Measurements from ENCODE around the gene SLC7A7. TPM values are rescaled to one million over a fixed set of nuclear protein-coding genes. Genes with fewer than 3 reads are reported as not detected.

Gene SLC7A7
- total RNA-seq, 1 donor from 2014 or later = 84.4 TPM

DNA sequence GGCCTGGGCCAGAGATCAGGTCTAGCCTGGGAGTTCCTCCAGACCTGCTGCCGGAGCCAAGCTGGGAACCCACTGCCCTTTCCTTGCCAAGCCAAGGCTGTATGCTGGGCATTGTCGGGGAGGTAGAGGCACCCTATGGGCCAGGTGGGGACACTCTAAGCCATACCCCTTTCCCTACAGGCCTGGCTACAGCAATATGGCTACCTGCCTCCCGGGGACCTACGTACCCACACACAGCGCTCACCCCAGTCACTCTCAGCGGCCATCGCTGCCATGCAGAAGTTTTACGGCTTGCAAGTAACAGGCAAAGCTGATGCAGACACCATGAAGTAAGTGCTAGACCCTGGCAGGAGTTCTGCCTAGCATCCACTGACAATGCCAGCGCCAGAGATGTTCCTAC is 26.1 kb upstream of the SLC7A7 start:
- no peaks in the 10 kb centered on the region for H3K9me3 ChIP-seq
- no peak overlapping the region for H3K4me3 ChIP-seq
- H3K36me3 ChIP-seq = peaks cover 52% of the 10 kb centered on the region
- peak overlapping the region; percentile 3 for H3K27ac ChIP-seq
- DNase-seq (no peak), ATAC-seq (no peak)
- H3K4me1 ChIP-seq = peaks cover 33% of the 10 kb centered on the region
- TF ChIP-seq, protein P1, sequence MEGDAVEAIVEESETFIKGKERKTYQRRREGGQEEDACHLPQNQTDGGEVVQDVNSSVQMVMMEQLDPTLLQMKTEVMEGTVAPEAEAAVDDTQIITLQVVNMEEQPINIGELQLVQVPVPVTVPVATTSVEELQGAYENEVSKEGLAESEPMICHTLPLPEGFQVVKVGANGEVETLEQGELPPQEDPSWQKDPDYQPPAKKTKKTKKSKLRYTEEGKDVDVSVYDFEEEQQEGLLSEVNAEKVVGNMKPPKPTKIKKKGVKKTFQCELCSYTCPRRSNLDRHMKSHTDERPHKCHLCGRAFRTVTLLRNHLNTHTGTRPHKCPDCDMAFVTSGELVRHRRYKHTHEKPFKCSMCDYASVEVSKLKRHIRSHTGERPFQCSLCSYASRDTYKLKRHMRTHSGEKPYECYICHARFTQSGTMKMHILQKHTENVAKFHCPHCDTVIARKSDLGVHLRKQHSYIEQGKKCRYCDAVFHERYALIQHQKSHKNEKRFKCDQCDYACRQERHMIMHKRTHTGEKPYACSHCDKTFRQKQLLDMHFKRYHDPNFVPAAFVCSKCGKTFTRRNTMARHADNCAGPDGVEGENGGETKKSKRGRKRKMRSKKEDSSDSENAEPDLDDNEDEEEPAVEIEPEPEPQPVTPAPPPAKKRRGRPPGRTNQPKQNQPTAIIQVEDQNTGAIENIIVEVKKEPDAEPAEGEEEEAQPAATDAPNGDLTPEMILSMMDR (IDR thresholded peaks at IDR 0.05) = no peak
- intact Hi-C loops (cut with DNase I) = no loop called here
- H3K27me3 ChIP-seq = no peaks in the 10 kb centered on the region

DNA sequence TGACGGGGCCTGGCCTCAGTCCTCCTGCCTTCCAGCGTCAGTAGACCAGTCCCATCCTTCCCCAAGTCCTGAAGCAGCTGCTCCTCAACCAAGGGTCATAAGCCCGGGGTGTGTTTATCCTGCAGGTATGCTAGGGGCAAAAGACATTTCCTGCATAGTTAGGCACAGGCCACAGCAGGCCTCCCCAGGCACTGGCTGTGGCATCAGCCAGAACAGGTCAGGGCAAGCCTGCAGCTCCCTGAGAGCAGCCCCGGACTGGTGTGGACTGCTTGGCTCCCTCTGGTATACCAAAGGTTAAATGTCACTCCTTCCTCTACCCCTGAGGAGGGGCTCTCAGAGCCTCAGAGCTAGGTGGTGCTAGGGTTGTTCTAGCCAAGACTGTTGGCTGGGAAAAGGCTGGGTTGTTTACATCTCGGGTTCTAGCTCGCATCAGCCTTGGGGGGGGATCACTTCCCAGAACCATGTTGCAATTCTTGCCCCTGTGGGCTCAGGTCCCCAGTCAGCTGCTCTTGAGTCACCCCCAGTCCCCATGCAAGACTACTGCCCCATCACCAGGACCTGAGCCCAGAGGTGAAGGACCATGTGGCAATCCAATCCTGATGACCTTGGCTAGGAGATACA is 24.0 kb upstream of the SLC7A7 start:
- Histone ChIP-seq H3K27ac (peak overlapping the region; percentile 92), H3K9me3 (no peaks in the 10 kb centered on the region), H3K4me1 (peaks cover 31% of the 10 kb centered on the region), H3K27me3 (no peaks in the 10 kb centered on the region), H3K4me3 (peak overlapping the region; percentile 89), H3K36me3 (peaks cover 34% of the 10 kb centered on the region)
- intact Hi-C loops (cut with DNase I) = no loop called here
- DNase-seq = no peak
- ATAC-seq = no peak
- TF ChIP-seq, protein P1 (IDR thresholded peaks at IDR 0.05) = no peak

DNA sequence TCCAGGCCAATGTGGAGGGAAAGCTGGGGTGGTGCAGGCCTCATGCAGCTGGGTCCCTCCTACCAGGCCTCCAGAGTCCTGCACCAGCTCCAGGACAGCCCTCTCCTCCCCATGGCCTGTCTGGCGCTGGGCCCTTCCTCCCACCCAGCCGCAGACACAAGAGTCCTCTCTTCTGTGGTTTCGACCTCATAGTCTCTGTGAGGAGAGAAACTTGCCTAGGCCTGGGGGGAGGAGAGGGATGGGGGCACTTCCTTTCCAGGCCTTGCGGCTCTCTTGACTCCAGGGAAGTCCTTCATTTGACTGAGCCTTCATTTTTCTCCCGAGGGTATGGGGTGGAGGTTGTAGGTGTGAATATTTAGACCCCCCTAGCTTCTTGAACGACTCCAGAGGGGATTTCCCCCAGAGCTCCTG is 23.4 kb upstream of the SLC7A7 start:
- H3K27me3 ChIP-seq = no peaks in the 10 kb centered on the region
- peak; percentile 41 for ATAC-seq
- H3K4me1 ChIP-seq = peaks cover 31% of the 10 kb centered on the region
- DNase-seq = no peak
- H3K4me3 ChIP-seq = peak overlapping the region; percentile 89
- intact Hi-C loops (cut with DNase I) = no loop called here
- H3K9me3 ChIP-seq = no peaks in the 10 kb centered on the region
- peaks cover 36% of the 10 kb centered on the region for H3K36me3 ChIP-seq
- H3K27ac ChIP-seq = peak overlapping the region; percentile 92
- TF ChIP-seq, protein P1 (IDR thresholded peaks at IDR 0.05) = no peak

DNA sequence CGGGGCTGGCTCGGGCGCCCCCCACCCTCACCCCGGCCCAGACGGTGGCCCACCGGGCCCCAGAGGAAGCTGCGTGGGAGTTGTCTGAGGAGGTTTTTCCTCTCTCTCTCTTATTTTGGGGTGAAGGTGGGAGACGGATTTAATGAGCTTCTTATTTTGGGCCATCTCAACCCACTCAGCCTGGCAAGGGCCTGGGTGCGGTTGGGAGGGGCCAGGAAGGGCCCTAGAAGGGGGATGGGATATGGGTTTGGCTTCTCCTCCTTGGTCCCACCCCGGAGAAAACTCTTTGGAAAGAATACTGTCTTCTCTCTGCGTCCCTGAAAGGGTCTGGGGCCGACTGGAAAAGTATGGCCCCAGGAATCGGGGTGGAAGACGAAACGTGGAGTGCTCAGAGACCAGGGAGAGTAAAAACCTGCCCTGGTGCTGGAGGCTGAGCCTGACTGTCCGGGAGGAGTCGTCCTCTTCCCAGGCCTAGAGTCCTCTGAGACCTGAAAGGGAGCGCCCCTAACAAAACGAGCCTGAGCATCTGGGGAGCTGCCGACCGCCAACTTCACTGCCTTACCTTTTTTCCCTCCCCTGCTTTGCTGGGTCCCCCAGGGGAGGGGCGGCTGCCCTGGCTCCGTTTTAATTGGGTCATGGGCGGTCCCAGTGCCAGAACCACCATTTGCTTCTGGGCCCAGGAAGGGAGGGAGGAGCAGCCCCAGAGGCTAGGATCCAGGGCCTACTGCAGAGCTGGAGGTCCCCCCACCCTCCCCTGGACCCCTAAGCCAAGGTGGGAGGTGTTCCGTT is 22.7 kb upstream of the SLC7A7 start:
- DNase-seq (no peak), ATAC-seq (peak; percentile 56)
- no peaks in the 10 kb centered on the region for H3K9me3 ChIP-seq
- peak overlapping the region; percentile 89 for H3K4me3 ChIP-seq
- TF ChIP-seq, protein P1 (IDR thresholded peaks at IDR 0.05) = no peak
- H3K4me1 ChIP-seq = peaks cover 31% of the 10 kb centered on the region
- H3K27me3 ChIP-seq = no peaks in the 10 kb centered on the region
- intact Hi-C loops (cut with DNase I) = no loop called here
- peak overlapping the region; percentile 92 for H3K27ac ChIP-seq
- H3K36me3 ChIP-seq = peaks cover 35% of the 10 kb centered on the region

DNA sequence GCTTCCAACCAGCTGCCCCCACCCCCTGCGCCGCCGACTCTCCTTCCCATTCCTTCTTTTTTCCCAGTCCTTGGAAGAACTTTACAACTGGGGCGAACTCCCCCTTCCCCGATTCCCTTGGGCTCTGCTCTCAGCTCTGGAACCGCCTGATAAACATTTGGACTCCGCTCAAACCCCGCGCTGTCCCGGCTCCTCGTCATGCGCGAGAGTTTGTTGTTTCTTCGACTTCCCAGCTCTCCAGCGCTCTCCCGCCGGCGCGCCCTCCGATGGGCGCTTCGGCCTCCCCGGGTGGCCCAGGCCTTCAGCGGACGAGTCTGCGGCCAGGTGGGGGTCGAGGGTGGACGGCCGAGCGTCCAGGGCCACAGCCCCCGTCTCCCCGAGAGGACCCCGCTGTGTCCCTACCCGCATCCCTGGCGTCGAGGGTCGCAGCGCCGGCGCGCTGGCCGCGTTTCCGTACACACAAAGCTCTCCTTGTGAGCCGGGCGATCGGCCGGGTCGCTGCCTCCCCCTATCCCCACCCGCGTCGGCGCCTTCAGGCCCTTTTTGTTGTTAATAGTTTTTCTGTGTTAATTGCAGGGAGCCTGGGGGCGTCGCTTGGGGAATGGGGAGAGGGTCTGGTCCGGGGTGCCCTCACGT is 22.0 kb upstream of the SLC7A7 start:
- peak overlapping the region; percentile 92 for H3K27ac ChIP-seq
- peaks cover 28% of the 10 kb centered on the region for H3K36me3 ChIP-seq
- H3K27me3 ChIP-seq = no peaks in the 10 kb centered on the region
- peak overlapping the region; percentile 89 for H3K4me3 ChIP-seq
- ATAC-seq (peak; percentile 68), DNase-seq (peak; percentile 84)
- H3K9me3 ChIP-seq = no peaks in the 10 kb centered on the region
- intact Hi-C loops (cut with DNase I) = no loop called here
- TF ChIP-seq, protein P1 (IDR thresholded peaks at IDR 0.05) = no peak
- H3K4me1 ChIP-seq = peaks cover 31% of the 10 kb centered on the region
